Lower leg skin (tissue), 3 donors: ENCODE measurements around the gene DLG2.

Source experiments
- POLR2A ChIP-seq, 2 donors: fragments of 450-650 bp; IDR thresholded peaks; one replicate each; pipeline ENCODE4 v1.6.1; 2016 to 2017; ENCODE audit warnings: antibody characterized with exemption in 2 of 2, mild to moderate bottlenecking in 1 of 2, moderate library complexity in 1 of 2
- TF ChIP-seq, protein P1 (sequence below), 3 donors: fragments of 450-650 bp; IDR thresholded peaks; one replicate each; pipeline ENCODE4 v1.5.1; 2016; ENCODE audit warnings: antibody characterized with exemption in 3 of 3, mild to moderate bottlenecking in 3 of 3, moderate library complexity in 2 of 3

DNA sequence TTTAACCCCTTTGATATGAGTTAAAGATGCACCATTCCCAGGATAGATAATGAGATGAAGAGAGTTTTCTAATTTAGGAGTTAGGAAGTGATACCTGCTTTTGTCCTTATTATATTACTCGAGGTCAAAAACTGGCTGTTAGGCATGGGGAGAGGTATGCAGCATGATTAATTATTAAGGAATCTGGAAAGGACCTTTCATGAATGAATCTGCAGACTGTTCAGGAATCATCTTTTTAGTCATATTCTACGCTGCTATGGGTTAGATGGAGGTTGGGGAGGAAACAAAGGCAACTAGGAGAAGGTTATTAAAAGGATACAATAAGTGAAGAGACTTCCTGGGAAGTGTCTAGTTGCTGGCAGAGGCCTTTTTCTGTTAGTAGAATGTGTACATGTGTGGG lies 1848.5 kb downstream of the DLG2 start:
- TF ChIP-seq, protein P1, sequence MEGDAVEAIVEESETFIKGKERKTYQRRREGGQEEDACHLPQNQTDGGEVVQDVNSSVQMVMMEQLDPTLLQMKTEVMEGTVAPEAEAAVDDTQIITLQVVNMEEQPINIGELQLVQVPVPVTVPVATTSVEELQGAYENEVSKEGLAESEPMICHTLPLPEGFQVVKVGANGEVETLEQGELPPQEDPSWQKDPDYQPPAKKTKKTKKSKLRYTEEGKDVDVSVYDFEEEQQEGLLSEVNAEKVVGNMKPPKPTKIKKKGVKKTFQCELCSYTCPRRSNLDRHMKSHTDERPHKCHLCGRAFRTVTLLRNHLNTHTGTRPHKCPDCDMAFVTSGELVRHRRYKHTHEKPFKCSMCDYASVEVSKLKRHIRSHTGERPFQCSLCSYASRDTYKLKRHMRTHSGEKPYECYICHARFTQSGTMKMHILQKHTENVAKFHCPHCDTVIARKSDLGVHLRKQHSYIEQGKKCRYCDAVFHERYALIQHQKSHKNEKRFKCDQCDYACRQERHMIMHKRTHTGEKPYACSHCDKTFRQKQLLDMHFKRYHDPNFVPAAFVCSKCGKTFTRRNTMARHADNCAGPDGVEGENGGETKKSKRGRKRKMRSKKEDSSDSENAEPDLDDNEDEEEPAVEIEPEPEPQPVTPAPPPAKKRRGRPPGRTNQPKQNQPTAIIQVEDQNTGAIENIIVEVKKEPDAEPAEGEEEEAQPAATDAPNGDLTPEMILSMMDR (IDR thresholded peaks at IDR 0.05): no peak
- no peak for TF ChIP-seq POLR2A (IDR thresholded peaks at IDR 0.05)
